OCI-LY7 (cell line): ENCODE results near the gene TRERF1.

Experiments
- EZH2phosphoT487 ChIP-seq: fragments of 200-600 bp; sonication (generic); IDR thresholded peaks from 2 replicates; pipeline ENCODE4 v1.6.1; 2018; ENCODE audit warnings: low read depth, borderline replicate concordance, mild to moderate bottlenecking, mixed run types, antibody characterized with exemption, low read length, moderate library complexity, mixed read lengths
- TF ChIP-seq, protein P1 (sequence below): fragments of 200-600 bp; sonication (generic); conservative IDR thresholded peaks from 2 replicates; pipeline ENCODE4 v1.5.1; 2014; ENCODE audit warnings: mild to moderate bottlenecking, antibody characterized with exemption, low read length, moderate library complexity, mixed read lengths

DNA sequence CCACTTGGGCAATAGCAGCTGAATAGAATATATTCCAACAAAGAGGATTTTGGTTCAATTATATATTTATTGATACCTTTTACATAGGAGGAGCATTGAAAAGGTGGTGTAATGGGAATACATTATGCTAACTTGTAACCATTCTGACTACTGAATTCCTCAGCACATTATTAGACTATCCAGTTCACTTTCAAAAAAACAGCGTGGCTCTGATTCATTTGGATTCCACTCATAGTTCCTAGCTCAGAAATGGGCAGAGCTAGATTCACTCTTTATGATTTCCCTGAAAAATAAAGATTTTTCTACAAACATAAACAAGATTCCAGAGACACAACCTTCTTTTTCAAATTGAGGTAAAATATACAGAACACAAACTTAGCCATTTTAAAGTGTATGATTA, 9.2 kb upstream of the TRERF1 start:
- TF ChIP-seq, protein P1, sequence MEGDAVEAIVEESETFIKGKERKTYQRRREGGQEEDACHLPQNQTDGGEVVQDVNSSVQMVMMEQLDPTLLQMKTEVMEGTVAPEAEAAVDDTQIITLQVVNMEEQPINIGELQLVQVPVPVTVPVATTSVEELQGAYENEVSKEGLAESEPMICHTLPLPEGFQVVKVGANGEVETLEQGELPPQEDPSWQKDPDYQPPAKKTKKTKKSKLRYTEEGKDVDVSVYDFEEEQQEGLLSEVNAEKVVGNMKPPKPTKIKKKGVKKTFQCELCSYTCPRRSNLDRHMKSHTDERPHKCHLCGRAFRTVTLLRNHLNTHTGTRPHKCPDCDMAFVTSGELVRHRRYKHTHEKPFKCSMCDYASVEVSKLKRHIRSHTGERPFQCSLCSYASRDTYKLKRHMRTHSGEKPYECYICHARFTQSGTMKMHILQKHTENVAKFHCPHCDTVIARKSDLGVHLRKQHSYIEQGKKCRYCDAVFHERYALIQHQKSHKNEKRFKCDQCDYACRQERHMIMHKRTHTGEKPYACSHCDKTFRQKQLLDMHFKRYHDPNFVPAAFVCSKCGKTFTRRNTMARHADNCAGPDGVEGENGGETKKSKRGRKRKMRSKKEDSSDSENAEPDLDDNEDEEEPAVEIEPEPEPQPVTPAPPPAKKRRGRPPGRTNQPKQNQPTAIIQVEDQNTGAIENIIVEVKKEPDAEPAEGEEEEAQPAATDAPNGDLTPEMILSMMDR, result no peak
- TF ChIP-seq EZH2phosphoT487, result no peak
